Stimulated activated CD4-positive, alpha-beta T cell treated with anti-CD3 and anti-CD28 coated beads, Interleukin-12 subunit alpha, Interleukin-12 subunit beta, amount 100 ng/mL, for 24 hours (primary cell): ENCODE measurements around the gene SPINT2.
"Not testable (repeated sequence)": the region's sequence is repeated elsewhere in the genome, so short reads cannot be mapped to it uniquely, and the experiment has no call there.

Source experiments
- DNase-seq, 2 experiments: peaks; one replicate each; pipeline ENCODE4 v3.0.0-alpha.2; 2020; ENCODE audit warnings: low read depth in 2 of 2

Gene SPINT2

DNA sequence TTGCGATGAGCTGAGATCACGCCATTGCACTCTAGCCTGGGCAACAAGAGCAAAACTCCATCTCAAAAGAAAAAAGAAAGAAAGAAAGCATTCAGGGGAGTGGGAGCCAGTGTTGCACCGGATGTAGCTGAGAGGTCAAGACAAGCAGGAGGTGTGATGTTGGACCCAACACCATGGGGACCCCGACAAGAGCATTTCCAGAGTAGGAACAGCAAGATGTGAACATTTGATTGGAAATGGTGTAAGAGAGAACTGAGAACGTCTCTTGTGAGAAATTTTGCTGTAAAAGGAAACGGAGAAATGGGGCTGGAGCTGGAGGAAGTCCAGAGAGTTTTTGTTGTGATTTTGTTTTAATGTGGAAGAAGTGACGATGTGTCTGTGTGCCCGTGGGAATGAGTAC, 24.6 kb upstream of the SPINT2 start:
- no peak for DNase-seq

- DNase-seq = no peak
These were observed 21.1 kb upstream of the SPINT2 start for GRCh38 chr19:38243279-38243673.

- no peak for DNase-seq
These were observed 18.4 kb upstream of the SPINT2 start for GRCh38 chr19:38245826-38246498.

GRCh38 chr19:38247126-38247525, 17.2 kb upstream of the SPINT2 start:
- no peak for DNase-seq

- DNase-seq = no peak
These were observed 16.6 kb upstream of the SPINT2 start for GRCh38 chr19:38247734-38248268.

DNA sequence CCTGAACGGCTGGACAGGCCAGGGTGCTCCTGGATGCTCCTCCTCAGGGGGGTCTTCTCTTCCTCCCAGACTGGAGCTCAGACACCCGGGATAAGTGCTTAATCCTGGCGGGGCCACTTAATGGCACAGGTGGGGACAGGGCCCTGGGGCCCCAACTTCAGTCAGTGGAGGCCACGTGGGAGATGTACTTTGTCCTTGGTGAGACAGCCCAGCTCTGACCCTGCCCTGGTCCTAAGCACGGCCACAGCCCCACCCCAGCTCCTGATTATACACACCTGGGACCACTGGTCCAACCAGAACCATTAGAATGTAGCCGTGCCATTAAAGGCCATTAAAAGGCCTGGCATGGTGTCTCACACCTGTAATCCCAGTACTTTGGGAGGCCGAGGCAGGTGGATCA, 16.0 kb upstream of the SPINT2 start:
- DNase-seq = no peak

DNA sequence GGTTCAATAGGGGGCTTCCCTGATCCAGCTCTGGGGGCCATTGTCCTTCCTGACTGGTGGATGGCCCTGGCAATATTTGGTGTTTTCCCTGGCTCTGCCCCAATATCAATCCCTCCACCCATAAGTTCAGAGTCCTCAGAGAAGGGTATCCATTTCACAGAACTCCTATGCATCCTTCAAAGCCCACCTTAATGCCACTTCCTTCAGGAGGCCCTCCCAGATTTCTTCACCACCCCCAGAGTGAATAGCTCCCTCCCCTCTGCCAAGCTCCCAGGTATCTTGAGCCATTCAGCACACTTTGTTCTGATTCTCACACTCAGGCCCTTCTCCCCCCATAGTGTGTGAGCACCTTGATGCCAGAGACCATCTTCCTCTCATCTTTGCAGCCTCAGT, 13.9 kb upstream of the SPINT2 start:
- no peak for DNase-seq

DNA sequence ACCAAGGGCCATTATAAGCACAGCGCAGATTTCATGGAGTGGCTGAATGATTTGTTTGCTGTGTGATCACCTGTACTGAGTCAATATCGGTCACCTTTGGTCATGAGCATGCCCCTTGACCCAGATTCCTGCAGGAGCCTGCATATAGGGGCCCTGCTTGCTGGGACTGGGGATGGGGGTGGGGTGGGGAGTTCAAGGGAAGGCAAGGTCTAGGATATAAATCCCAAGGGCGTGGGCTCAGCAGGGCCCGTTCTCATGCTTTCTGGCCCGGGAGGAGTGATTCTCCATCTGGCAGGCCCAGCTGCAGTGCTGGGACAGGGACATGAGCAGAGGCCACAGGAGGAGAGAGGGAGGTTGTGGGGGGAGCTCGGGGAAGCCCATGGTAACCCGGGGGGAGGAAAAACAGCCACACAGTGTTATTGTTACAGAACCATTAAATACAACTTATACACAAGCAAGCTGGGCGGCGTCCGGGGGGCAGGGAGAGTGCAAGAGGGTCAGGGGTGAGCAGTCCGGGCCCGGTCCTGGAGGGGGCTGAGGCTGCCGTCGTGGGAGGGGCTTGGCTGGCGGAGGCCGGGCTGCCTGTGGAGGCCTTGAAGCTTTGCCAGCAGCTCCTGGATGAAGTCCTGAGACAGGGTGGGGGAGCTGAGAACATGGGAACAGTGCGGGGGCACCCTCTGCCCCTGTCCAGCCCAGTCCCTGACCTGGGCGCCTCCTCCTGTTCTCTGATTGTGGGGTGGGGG, 13.4 kb upstream of the SPINT2 start:
- no peak for DNase-seq

- no peak for DNase-seq
These were observed 12.8 kb upstream of the SPINT2 start for GRCh38 chr19:38251564-38252051.

GRCh38 chr19:38252385-38252784, 12.0 kb upstream of the SPINT2 start:
- DNase-seq = no peak

DNA sequence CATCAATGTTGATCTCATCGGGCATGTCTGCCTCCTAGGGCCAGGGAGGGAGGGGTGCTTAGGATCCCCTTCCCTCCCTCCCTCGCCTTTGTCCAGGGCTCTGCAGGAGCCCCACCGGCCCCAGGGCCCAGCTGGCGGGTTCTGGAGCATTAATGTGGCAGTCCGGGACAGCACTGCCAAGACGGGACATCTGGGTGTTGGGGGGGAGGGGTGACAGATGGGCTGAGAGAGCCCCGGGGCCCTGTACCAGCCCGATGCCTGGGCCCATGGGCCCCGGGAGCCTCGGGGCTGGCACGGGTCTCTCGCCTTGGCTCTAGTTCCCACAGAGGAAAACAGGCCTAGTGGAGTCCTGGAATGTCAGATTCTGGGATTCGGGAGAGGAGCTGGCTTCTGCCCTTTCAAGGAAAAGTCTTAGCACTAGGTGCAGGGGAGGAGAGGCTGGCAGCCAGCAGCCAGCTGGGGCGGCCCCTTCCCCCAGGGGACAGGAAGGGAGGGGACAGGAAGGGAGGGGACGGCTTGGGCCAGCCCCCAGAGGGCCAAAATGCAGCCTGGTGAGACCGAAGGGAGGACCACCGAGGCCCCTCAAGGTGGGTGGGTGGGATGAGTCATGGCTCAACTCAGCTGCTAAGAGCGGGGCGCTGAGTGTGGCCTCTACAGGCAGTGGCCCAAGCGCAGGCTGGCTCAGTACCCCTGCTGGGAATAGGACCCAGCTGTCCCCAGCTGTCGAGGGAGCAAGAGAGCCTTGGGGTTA, 11.3 kb upstream of the SPINT2 start:
- DNase-seq = no peak

GRCh38 chr19:38253788-38254187, 10.6 kb upstream of the SPINT2 start:
- no peak for DNase-seq

DNA sequence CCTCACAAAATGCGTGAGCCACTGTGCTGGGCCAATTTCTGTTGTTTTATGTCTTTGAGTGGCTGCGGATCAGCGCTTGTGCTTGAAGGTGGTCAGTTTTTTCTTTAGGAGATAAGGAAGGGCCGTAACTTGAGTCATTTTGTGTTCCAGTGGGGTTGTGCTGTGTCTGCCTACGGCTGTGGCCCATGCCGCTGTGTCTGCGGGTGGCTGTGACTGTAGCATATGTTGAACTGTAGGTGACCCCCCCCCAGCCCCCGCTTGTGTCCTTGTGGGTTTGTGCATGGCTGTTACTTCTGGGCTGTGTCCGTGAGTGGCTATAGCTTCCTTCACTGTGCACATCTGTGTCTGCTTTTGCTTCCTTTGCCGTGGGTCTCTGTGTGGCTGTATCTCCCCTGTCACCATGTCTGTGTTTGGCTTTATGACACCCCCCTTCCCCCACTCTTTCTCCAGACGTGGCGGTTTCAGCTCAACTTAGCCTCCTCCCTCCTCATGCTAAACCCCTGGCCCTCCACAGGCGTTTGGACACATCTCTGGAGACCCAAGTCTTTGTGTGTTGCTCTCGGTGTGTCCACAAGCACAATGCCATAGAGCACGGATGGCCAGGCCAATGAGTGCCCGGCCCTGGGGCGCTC, 8.9 kb upstream of the SPINT2 start:
- no peak for DNase-seq

DNA sequence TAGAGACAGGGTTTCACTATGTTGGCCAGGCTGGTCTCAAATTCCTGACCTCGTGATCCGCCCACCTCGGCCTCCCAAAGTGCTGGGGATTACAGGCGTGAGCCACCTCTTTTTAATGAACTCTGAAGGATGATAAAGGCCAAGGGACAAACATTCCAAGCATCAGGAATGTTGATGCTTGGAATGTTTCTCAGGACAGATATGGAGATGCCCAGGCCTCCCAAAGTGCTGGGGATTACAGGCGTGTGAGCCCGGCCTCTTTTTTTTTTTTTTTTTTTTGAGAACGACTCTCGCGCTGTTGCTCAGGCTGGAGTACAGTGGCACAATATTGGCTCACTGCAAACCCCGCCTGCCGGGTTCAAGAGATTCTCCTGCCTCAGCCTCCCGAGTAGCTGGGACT, 2.4 kb upstream of the SPINT2 start:
- DNase-seq = not testable (repeated sequence)

DNA sequence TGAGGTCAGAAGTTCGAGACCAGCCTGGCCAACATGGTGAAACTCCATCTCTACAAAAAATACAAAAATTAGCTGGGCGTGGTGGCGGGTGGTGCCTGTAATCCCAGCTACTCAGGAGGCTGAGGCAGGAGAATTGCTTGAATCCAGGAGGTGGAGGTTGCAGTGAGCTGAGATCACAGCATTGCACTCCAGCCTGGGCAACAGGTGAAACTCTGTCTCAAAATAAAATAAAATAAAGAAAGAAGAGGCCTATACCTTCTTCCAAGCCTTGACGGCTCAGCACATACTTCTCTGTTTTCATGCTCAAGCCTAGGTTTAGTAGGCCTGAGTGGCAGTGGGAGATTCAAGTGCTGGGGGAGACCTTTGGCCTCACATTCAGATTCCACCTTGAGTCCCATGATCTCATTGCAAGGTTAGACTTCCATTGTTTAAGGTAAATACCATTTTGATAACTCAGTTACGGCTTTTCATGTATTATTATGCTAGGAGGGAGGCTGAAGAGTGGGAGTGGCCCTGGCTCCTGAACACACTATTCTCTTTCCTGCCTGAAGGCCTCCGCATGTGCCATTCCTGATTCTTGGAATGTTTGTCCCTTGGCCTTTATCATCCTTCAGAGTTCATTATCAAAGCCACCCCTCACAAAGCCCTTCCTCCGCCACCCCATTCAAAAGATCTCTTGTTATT, 1.6 kb upstream of the SPINT2 start:
- DNase-seq = no peak

DNA sequence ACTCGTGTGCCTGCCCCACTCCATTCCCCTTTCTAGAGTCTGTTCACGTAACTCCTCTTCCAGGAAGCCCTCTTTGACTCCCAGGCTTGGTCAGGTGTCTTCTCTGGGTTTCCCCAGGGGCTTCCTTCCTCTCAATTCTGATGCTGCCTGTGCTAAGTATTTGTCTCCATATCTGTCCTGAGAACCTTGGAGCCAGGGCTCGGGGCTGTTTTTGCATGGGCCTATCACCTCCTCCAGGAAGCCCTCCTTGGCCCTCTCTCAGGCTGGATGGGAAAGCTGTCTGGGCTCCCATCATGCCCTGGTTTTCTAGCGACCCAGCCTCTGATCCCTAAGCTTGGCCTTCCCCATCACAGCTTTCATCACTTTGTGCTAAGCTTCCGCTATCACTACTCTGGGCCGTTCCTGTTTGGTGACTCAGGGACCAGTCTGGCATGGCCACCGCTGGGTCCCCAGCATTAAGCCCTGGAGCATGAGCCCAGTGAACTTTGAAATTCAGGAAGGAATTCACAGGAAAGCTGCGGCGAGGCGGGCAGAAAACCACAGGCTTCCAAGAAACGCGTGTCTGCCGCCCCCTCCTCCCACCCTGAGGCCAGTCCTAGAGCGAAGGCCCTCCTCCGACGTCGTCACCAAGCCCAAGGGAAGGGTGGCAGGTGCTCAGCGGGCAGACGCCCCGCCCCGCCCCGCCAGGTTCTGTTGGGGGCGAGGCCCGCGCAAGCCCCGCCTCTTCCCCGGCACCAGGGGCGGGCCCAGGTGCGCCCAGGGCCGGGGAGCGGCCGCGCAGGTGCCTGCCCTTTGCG, 486 bp upstream of the SPINT2 start:
- DNase-seq = peak; percentile 26 to 62

- no peak for DNase-seq
These were observed 964 bp downstream of the SPINT2 start for GRCh38 chr19:38265213-38265861.

DNA sequence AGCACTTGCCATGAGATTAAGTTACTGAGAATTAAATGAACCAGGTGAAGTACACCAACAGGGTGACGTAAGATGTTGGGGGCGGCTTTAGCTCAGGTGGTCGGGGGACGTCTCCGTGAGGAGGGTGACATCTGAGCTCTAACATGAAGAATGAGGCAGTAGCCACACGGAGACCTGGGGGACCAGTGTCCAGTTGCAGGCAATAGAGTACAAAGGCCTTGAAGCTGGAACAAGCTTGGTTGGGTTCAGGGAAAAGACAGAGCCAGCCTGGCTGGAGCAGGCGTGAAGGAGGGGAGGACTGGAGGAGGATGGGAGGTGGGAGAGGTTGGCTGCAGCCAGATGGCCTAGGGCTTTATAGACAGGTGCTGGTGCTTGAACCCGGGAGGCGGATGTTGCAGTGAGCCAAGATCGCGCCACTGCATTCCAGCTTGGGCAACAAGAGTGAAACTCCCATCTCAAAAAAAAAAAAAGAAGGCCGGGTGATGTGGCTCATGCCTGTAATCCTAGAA, 1.6 kb downstream of the SPINT2 start:
- no peak for DNase-seq

DNA sequence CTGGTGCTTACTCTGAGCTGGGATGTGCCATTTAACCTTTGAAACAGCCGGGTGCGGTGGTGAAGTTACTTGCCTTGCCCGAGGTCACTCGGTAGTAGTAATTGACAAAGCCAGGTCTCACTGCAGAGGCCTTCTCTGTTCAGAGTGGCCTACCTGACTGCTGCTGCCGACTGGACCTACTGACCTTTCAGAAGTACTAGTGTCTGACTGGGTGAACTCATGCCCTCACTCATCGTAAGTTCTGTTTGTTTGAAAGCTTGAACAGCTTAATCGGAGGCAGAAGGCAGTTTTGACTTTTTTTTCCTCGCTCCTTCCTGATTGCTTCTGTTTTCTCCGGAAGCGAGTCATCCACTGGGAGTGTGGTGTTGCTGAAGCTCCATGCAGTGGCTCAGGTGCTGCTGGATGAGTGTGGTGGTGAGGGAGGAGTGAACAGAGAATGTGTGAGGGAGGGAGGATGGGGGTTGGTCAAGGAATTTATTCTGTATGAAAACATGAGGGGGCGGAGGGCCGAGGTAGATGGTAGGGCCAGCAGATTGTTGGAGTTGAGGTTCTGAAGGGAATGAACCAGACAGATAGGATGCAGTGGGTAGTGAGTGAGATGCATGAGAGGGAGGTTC, 2.7 kb downstream of the SPINT2 start:
- DNase-seq = no peak
